HL-60 (cell line): ENCODE data around the gene ZNF74.
"Not testable (repeated sequence)": the region's sequence is repeated elsewhere in the genome, so short reads cannot be mapped to it uniquely, and the experiment has no call there.

Experiments
- DNase-seq, 2 experiments: peaks; one replicate each; pipeline ENCODE4 v3.0.0-alpha.2; 2010 to 2020; ENCODE audit warnings: low read depth in 1 of 2, low spot score in 1 of 2
- H3K27ac ChIP-seq: fragments of 250-450 bp; sonication (Bioruptor Pico); replicated peaks from 2 replicates; pipeline ENCODE4 v1.5.1; 2020; ENCODE audit warnings: mild to moderate bottlenecking, moderate library complexity
- H3K27me3 ChIP-seq: fragments of 250-450 bp; sonication (Bioruptor Pico); 2 replicates; pipeline ENCODE4 v1.5.1; 2021; ENCODE audit warnings: mild to moderate bottlenecking, moderate library complexity; ENCODE audit not compliant: insufficient read depth, poor library complexity, severe bottlenecking
- H3K4me3 ChIP-seq: replicated peaks from 2 replicates; pipeline ENCODE4 v1.5.1; 2011; ENCODE audit warnings: mild to moderate bottlenecking, control low read depth, low read length; ENCODE audit not compliant: insufficient read depth
- CTCF ChIP-seq: IDR thresholded peaks from one replicate; pipeline ENCODE4 v1.5.1; 2011; ENCODE audit warnings: low read length, control low read depth, inconsistent platforms; ENCODE audit not compliant: insufficient read depth
- GABPA ChIP-seq: IDR thresholded peaks from 2 replicates; pipeline ENCODE4 v1.6.1; 2012; ENCODE audit warnings: low read depth
- POLR2AphosphoS5 ChIP-seq: IDR thresholded peaks from 2 replicates; pipeline ENCODE4 v1.6.1; 2012; ENCODE audit warnings: low read depth
- REST ChIP-seq: IDR thresholded peaks from 2 replicates; pipeline ENCODE4 v1.6.1; 2012; ENCODE audit warnings: low read depth; ENCODE audit not compliant: insufficient replicate concordance
- SPI1 ChIP-seq: IDR thresholded peaks from 2 replicates; pipeline ENCODE4 v1.6.1; 2012; ENCODE audit warnings: low read depth, mild to moderate bottlenecking, borderline replicate concordance

ZNF74 gene

GRCh38 chr22:20378110-20378509 lies 15.8 kb upstream of the ZNF74 start:
- H3K27me3 ChIP-seq = no peaks in the 10 kb centered on the region
- H3K27ac ChIP-seq = no peak overlapping the region
- TF ChIP-seq GABPA = no peak
- no peak for TF ChIP-seq REST
- no peak for TF ChIP-seq POLR2AphosphoS5
- TF ChIP-seq SPI1 = no peak
- no peak for TF ChIP-seq CTCF
- DNase-seq = no peak
- no peak overlapping the region for H3K4me3 ChIP-seq

GRCh38 chr22:20378684-20379083 lies 15.3 kb upstream of the ZNF74 start:
- H3K27ac ChIP-seq, H3K27me3 ChIP-seq, DNase-seq, H3K4me3 ChIP-seq: not testable (repeated sequence)

- TF ChIP-seq SPI1 = no peak
- TF ChIP-seq CTCF = no peak
- TF ChIP-seq POLR2AphosphoS5 = no peak
- no peak for TF ChIP-seq GABPA
- TF ChIP-seq REST = no peak
- H3K27me3 ChIP-seq = no peaks in the 10 kb centered on the region
- H3K27ac ChIP-seq = no peak overlapping the region
- no peak for DNase-seq
- H3K4me3 ChIP-seq = no peak overlapping the region
Observed at GRCh38 chr22:20380486-20380885, 13.5 kb upstream of the ZNF74 start.

GRCh38 chr22:20383538-20383937 lies 10.4 kb upstream of the ZNF74 start:
- no peak overlapping the region for H3K4me3 ChIP-seq
- H3K27me3 ChIP-seq = no peaks in the 10 kb centered on the region
- TF ChIP-seq REST (no peak), GABPA (no peak), CTCF (no peak), SPI1 (no peak), POLR2AphosphoS5 (no peak)
- no peak overlapping the region for H3K27ac ChIP-seq
- DNase-seq = no peak
